HepG2 (cell line): ENCODE results near the gene TRPV2. TPM values are rescaled to one million over a fixed set of nuclear protein-coding genes. Genes with fewer than 3 reads are reported as not detected.

ENCODE experiments used
- CEBPG ChIP-seq: IDR thresholded peaks from 2 replicates; pipeline ENCODE4 v1.6.1; 2016
- HNRNPUL1 ChIP-seq: fragments of 200-400 bp; formaldehyde crosslinking; IDR thresholded peaks from 2 replicates; pipeline ENCODE4 v1.6.1; 2017; ENCODE audit warnings: low read depth, mild to moderate bottlenecking, low read length, moderate library complexity
- NFE2 ChIP-seq: sonication (generic); formaldehyde crosslinking; IDR thresholded peaks from 2 replicates; pipeline ENCODE4 v1.4.0; 2020; ENCODE audit warnings: missing genetic modification reagents
- ZNF775 ChIP-seq: sonication (generic); formaldehyde crosslinking; IDR thresholded peaks from 2 replicates; pipeline ENCODE4 v1.4.0; 2020; ENCODE audit warnings: missing genetic modification reagents, mild to moderate bottlenecking, moderate library complexity, borderline replicate concordance
- polyA plus RNA-seq, 8 experiments: library from polyadenylated mRNA; depleted of rRNA in 3 of 8; stranded (reverse) in 7 of 8; unstranded in 1 of 8; fragments of >200 nt; fragmentation: Illumina TruSeq in 4 of 8; extraction: Trizol in 4 of 8; gene quantifications; 2 replicates each; pipeline versions ENCODE4 v1.2.1 to v1.2.3, GENCODE V29; 2011 to 2016; ENCODE audit warnings: low read depth in 4 of 8, missing spikeins in 1 of 8, mixed read lengths in 1 of 8; ENCODE audit not compliant: insufficient read depth in 1 of 8
- total RNA-seq, 5 experiments: library from RNA; depleted of rRNA; stranded (reverse); fragments of >200 nt; fragmentation: Illumina TruSeq; extraction: Trizol; gene quantifications; 2 replicates each; pipeline ENCODE4 v1.2.3, GENCODE V29; 2016; ENCODE audit warnings: low read depth in 1 of 5
- TF ChIP-seq, protein P1 (sequence below): IDR thresholded peaks from 2 replicates; pipeline ENCODE4 v1.6.1; 2016; ENCODE audit warnings: low read depth, missing genetic modification reagents, missing compliant biosample characterization
- TF ChIP-seq, protein P2 (sequence below): sonication (generic); formaldehyde crosslinking; IDR thresholded peaks from 2 replicates; pipeline ENCODE4 v1.4.0; 2020; ENCODE audit warnings: low read depth, missing genetic modification reagents
- TF ChIP-seq, protein P3 (sequence below): sonication (generic); formaldehyde crosslinking; IDR thresholded peaks from 2 replicates; pipeline ENCODE4 v1.4.0; 2020; ENCODE audit warnings: mild to moderate bottlenecking, missing genetic modification reagents, borderline replicate concordance
- TF ChIP-seq, protein P4 (sequence below): fragments of 450-650 bp; IDR thresholded peaks from 2 replicates; pipeline ENCODE4 v1.6.1; 2017
- TF ChIP-seq, protein P5 (sequence below): sonication (generic); formaldehyde crosslinking; IDR thresholded peaks from 2 replicates; pipeline ENCODE4 v1.4.0; 2020; ENCODE audit warnings: missing genetic modification reagents

The TRPV2 gene
- total and polyA plus RNA-seq, 2 of the 13 experiments (the other 11 are each of a cell fraction or from before 2014, with no cell fraction given), result 13.6 to 21.3 TPM

DNA sequence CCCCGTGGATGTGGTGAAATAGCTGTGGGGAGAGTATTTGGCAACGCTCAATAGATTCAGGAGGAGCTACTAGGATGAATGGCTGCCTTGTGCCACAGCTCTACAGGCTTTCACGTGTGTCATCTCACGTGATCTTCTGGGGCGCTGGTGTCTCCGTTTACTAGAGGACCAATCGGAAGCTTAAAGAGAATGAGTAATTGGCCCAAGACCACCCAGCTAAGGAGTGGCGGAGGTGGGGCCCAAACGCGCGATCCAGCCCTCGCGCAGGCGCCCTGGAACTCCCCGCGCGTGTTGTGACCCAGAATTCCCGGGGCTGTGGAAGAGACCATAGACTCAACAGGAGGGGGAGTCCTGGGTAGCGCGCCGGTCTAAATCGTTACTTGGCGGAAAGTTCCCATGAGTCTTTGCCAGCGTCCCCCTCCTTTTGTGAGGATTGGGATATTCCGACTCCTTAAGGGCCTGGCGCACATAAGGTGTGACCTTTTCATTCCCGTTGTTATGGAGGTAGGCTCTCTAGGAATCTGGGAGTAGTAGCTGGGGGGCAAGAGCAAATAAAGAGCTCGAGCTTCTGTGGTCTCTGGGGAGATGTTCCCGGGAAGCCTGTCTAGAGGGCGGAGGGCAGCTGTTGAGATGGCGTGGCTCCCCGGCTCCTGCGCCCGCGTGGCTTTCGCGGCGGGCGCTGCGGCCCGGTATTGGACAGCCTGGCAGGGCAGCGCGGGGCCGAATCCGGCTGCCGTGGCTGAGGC is 23.4 kb downstream of the TRPV2 start (continued):
- TF ChIP-seq, protein P1, sequence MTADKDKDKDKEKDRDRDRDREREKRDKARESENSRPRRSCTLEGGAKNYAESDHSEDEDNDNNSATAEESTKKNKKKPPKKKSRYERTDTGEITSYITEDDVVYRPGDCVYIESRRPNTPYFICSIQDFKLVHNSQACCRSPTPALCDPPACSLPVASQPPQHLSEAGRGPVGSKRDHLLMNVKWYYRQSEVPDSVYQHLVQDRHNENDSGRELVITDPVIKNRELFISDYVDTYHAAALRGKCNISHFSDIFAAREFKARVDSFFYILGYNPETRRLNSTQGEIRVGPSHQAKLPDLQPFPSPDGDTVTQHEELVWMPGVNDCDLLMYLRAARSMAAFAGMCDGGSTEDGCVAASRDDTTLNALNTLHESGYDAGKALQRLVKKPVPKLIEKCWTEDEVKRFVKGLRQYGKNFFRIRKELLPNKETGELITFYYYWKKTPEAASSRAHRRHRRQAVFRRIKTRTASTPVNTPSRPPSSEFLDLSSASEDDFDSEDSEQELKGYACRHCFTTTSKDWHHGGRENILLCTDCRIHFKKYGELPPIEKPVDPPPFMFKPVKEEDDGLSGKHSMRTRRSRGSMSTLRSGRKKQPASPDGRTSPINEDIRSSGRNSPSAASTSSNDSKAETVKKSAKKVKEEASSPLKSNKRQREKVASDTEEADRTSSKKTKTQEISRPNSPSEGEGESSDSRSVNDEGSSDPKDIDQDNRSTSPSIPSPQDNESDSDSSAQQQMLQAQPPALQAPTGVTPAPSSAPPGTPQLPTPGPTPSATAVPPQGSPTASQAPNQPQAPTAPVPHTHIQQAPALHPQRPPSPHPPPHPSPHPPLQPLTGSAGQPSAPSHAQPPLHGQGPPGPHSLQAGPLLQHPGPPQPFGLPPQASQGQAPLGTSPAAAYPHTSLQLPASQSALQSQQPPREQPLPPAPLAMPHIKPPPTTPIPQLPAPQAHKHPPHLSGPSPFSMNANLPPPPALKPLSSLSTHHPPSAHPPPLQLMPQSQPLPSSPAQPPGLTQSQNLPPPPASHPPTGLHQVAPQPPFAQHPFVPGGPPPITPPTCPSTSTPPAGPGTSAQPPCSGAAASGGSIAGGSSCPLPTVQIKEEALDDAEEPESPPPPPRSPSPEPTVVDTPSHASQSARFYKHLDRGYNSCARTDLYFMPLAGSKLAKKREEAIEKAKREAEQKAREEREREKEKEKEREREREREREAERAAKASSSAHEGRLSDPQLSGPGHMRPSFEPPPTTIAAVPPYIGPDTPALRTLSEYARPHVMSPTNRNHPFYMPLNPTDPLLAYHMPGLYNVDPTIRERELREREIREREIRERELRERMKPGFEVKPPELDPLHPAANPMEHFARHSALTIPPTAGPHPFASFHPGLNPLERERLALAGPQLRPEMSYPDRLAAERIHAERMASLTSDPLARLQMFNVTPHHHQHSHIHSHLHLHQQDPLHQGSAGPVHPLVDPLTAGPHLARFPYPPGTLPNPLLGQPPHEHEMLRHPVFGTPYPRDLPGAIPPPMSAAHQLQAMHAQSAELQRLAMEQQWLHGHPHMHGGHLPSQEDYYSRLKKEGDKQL, result no peak
- TF ChIP-seq ZNF775 (CRISPR knock-in tag) (0 out of 2 replicates have a peak, but pooled peaks have one; percentile 53), CEBPG (peak; percentile 77), HNRNPUL1 (no peak), NFE2 (CRISPR knock-in tag) (no peak)
- TF ChIP-seq, protein P2, sequence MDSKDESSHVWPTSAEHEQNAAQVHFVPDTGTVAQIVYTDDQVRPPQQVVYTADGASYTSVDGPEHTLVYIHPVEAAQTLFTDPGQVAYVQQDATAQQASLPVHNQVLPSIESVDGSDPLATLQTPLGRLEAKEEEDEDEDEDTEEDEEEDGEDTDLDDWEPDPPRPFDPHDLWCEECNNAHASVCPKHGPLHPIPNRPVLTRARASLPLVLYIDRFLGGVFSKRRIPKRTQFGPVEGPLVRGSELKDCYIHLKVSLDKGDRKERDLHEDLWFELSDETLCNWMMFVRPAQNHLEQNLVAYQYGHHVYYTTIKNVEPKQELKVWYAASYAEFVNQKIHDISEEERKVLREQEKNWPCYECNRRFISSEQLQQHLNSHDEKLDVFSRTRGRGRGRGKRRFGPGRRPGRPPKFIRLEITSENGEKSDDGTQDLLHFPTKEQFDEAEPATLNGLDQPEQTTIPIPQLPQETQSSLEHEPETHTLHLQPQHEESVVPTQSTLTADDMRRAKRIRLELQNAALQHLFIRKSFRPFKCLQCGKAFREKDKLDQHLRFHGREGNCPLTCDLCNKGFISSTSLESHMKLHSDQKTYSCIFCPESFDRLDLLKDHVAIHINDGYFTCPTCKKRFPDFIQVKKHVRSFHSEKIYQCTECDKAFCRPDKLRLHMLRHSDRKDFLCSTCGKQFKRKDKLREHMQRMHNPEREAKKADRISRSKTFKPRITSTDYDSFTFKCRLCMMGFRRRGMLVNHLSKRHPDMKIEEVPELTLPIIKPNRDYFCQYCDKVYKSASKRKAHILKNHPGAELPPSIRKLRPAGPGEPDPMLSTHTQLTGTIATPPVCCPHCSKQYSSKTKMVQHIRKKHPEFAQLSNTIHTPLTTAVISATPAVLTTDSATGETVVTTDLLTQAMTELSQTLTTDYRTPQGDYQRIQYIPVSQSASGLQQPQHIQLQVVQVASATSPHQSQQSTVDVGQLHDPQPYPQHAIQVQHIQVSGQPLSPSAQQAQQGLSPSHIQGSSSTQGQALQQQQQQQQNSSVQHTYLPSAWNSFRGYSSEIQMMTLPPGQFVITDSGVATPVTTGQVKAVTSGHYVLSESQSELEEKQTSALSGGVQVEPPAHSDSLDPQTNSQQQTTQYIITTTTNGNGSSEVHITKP (CRISPR knock-in tag), result peak; percentile 100
- TF ChIP-seq, protein P3, sequence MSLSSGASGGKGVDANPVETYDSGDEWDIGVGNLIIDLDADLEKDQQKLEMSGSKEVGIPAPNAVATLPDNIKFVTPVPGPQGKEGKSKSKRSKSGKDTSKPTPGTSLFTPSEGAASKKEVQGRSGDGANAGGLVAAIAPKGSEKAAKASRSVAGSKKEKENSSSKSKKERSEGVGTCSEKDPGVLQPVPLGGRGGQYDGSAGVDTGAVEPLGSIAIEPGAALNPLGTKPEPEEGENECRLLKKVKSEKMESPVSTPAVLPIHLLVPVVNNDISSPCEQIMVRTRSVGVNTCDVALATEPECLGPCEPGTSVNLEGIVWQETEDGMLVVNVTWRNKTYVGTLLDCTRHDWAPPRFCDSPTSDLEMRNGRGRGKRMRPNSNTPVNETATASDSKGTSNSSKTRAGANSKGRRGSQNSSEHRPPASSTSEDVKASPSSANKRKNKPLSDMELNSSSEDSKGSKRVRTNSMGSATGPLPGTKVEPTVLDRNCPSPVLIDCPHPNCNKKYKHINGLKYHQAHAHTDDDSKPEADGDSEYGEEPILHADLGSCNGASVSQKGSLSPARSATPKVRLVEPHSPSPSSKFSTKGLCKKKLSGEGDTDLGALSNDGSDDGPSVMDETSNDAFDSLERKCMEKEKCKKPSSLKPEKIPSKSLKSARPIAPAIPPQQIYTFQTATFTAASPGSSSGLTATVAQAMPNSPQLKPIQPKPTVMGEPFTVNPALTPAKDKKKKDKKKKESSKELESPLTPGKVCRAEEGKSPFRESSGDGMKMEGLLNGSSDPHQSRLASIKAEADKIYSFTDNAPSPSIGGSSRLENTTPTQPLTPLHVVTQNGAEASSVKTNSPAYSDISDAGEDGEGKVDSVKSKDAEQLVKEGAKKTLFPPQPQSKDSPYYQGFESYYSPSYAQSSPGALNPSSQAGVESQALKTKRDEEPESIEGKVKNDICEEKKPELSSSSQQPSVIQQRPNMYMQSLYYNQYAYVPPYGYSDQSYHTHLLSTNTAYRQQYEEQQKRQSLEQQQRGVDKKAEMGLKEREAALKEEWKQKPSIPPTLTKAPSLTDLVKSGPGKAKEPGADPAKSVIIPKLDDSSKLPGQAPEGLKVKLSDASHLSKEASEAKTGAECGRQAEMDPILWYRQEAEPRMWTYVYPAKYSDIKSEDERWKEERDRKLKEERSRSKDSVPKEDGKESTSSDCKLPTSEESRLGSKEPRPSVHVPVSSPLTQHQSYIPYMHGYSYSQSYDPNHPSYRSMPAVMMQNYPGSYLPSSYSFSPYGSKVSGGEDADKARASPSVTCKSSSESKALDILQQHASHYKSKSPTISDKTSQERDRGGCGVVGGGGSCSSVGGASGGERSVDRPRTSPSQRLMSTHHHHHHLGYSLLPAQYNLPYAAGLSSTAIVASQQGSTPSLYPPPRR (CRISPR knock-in tag), result no peak
- TF ChIP-seq, protein P4, sequence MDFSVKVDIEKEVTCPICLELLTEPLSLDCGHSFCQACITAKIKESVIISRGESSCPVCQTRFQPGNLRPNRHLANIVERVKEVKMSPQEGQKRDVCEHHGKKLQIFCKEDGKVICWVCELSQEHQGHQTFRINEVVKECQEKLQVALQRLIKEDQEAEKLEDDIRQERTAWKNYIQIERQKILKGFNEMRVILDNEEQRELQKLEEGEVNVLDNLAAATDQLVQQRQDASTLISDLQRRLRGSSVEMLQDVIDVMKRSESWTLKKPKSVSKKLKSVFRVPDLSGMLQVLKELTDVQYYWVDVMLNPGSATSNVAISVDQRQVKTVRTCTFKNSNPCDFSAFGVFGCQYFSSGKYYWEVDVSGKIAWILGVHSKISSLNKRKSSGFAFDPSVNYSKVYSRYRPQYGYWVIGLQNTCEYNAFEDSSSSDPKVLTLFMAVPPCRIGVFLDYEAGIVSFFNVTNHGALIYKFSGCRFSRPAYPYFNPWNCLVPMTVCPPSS, result no peak
- TF ChIP-seq, protein P5, sequence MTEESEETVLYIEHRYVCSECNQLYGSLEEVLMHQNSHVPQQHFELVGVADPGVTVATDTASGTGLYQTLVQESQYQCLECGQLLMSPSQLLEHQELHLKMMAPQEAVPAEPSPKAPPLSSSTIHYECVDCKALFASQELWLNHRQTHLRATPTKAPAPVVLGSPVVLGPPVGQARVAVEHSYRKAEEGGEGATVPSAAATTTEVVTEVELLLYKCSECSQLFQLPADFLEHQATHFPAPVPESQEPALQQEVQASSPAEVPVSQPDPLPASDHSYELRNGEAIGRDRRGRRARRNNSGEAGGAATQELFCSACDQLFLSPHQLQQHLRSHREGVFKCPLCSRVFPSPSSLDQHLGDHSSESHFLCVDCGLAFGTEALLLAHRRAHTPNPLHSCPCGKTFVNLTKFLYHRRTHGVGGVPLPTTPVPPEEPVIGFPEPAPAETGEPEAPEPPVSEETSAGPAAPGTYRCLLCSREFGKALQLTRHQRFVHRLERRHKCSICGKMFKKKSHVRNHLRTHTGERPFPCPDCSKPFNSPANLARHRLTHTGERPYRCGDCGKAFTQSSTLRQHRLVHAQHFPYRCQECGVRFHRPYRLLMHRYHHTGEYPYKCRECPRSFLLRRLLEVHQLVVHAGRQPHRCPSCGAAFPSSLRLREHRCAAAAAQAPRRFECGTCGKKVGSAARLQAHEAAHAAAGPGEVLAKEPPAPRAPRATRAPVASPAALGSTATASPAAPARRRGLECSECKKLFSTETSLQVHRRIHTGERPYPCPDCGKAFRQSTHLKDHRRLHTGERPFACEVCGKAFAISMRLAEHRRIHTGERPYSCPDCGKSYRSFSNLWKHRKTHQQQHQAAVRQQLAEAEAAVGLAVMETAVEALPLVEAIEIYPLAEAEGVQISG (CRISPR knock-in tag), result peak; percentile 80
